GM18511 (cell line): ENCODE data around the gene MMP25.
A peak's percentile ranks its signal among the peaks of the same experiment; 100 is the strongest.
"Not testable (repeated sequence)": the region's sequence is repeated elsewhere in the genome, so short reads cannot be mapped to it uniquely, and the experiment has no call there.

ENCODE experiments used
- ATAC-seq: cut with Tn5 transposase; IDR thresholded peaks from one replicate; pipeline ENCODE4 v1.9.1; 2021; ENCODE audit warnings: mild to moderate bottlenecking, moderate library complexity; ENCODE audit not compliant: unreplicated experiment

The MMP25 gene

DNA sequence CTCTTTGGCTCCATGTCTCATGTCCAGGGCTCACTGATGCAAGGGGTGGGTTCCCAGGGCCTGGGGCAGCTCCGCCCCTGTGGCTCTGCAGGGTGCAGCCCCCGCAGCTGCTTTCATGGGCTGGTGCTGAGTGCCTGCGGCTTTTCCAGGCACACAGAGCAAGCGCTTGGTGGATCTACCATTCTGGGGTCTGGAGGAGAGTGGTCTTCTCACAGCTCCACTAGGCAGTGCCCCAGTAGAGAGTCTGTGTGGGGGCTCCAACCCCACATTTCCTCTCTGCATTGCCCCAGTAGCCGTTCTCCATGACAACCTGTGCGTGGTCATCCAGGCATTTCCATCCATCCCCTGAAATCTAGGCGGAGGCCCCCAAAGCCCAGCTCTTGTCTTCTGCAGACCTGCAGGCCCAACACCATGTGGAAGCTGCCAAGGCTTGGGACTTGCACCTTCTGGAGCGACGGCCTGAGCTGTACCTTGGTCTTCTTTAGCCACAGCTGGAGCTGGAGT, 24.3 kb downstream of the MMP25 start:
- no peak for ATAC-seq

- no peak for ATAC-seq
Observed at GRCh38 chr16:3071655-3072054, 25.3 kb downstream of the MMP25 start.

DNA sequence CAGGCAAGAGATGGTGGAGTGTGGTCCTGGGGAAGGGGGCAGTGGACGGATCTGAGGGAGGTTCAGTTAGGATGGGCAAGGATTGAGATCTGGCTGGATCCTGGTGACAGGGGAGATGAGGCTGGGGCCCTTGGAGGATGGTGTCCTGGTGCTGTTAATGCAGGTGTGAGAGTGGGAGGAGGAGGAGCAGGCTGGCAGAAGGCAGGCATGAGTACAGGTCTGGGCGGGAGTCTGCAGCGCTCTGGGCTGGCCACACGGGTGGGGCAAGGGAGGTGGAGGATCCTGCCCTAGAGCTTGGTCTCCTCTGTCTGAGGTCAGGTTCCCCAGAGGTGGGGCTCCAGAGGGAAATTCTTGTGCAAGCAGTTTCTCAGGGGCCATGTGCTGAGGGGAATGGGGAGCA, 25.8 kb downstream of the MMP25 start:
- not testable (repeated sequence) for ATAC-seq

- ATAC-seq, result not testable (repeated sequence)
Observed at GRCh38 chr16:3072576-3073263, 26.4 kb downstream of the MMP25 start.

GRCh38 chr16:3073448-3073847, 27.1 kb downstream of the MMP25 start:
- ATAC-seq, result no peak

DNA sequence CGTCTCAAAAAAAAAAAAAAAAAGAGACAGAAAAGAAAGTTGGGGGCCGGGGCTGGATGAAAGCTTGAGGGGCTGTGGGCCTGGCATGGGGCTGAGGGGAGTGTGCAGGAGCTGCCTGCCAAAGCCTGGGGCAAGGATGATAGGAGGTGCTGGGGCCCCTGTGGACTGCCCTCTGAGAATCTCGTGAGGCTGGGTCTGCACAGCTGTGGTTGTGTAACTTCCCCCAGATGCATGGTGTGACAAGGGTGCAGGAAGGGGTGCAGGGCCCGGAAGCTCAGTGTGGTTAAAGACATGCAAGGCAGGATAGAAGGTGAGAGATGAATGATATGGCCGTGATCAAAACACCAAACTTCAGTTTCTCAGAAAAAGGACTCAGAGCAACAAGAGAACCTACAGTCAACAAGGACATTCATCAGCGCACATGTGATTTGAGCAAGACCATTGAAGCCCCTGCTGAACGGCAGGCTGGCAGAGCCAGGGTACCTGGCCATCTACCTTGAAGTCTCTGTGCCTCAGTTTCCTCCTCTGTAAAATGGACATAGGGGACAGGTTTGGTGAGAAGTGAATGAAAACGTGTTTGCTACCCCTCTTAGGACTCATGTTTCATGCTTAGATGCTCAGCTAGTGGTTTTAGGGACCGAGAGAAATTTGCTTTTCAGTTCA, 28.6 kb downstream of the MMP25 start:
- ATAC-seq, result peak; percentile 85

DNA sequence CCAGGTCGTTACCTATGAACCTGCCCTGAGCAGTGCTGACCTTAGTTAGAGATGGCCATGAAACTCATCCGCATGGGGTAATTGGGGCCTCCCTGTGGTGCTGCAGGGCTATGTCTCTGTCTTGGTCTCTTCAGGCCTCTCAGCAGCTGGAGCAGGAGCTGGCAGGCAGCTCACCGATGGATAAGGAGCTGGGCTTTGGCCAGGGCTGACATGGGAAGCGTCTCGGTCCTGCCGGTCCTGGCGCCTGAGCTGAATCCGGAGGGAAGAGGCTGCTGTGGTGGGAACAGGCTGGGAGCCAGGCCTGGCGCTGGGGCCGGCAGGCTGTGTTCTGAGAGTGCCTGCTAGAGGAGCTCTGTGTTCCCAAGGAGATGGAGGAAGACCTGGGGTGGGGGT, 29.2 kb downstream of the MMP25 start:
- ATAC-seq, result no peak

- not testable (repeated sequence) for ATAC-seq
Observed at GRCh38 chr16:3075946-3076345, 29.6 kb downstream of the MMP25 start.

DNA sequence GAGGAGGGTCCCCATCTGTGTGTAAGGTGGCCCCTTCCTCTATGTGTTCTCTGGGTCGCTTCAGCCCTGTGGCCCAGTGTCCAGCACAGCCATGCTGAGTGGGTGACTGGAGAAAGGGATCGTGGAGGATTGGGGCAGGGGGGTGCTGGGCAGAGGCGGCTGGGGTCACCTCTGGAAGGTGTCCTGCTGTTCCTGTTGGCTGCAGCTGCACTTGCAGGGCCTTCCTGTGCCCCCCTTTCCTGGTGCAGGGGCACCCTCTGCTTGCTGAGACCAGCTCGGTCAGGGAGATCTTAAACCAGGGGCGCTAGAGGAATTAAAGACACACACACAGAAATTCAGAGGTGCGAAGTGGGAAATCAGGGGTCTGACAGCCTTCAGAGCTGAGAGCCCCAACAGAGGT, 30.2 kb downstream of the MMP25 start:
- no peak for ATAC-seq

GRCh38 chr16:3080024-3080423, 33.7 kb downstream of the MMP25 start:
- ATAC-seq, result no peak

DNA sequence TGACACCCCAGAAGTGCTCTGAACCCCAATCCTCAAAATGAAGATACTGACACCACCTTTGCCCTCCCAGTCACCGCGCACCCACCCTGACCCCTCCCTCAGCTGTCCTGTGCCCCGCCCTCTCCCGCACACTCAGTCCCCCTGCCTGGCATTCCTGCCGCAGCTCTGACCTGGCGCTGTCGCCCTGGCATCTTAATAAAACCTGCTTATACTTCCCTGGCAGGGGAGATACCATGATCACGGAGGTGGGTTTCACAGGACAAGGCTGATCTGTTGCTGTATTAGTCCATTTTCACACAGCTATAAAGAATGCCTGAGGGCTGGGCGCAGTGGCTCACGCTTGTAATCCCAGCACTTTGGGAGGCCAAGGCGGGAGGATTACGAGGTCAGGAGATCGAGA, 35.6 kb downstream of the MMP25 start:
- ATAC-seq, result not testable (repeated sequence)

DNA sequence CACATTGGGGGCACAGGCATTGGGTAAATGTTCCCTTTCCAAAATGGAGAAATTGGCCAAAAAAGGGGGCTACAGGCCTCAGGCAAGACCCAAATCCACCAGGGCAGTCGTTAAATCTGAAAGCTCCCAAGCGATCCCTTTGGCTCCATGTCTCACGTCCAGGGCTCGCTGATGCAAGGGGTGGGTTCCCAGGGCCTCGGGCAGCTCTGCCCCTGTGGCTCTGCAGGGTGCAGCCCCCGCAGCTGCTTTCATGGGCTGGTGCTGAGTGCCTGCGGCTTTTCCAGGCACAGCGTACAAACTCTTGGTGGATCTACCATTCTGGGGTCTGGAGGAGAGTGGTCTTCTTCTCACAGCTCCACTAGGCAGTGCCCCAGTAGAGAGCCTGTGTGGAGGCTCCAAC, 37.0 kb downstream of the MMP25 start:
- ATAC-seq, result not testable (repeated sequence)

- no peak for ATAC-seq
Observed at GRCh38 chr16:3084491-3084890, 38.1 kb downstream of the MMP25 start.

DNA sequence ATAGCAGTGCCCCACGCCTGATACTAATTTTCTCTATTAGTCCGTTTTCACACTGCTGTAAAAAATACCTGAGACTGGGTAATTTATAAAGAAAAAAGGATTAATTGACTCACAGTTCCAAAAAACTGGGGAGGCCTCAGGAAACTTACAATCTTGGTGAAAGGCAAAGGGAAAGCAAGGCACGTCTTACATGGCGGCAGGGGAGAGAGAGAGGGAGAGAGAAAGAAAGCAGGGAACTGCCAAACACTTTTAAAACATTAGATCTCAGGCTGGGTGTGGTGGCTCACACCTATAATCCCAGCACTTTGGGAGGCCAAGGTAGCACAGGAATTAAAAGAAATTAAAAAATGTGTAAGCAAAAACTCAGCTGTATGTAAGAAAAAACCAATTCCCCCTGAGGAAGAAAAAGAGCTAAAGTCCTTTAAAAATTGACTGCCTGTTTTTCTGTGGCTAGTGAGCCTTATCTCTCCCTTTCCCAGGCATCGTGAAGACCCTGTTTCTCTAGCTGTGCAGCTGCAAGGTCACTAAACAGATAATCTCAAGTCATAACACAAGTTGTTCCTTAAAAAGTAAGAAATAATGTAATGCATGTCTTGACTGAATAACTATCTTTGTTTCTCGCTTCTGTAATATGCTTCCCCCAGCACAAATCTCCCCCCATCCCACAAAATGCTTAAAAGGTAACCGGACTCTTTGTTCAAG, 38.8 kb downstream of the MMP25 start:
- no peak for ATAC-seq

DNA sequence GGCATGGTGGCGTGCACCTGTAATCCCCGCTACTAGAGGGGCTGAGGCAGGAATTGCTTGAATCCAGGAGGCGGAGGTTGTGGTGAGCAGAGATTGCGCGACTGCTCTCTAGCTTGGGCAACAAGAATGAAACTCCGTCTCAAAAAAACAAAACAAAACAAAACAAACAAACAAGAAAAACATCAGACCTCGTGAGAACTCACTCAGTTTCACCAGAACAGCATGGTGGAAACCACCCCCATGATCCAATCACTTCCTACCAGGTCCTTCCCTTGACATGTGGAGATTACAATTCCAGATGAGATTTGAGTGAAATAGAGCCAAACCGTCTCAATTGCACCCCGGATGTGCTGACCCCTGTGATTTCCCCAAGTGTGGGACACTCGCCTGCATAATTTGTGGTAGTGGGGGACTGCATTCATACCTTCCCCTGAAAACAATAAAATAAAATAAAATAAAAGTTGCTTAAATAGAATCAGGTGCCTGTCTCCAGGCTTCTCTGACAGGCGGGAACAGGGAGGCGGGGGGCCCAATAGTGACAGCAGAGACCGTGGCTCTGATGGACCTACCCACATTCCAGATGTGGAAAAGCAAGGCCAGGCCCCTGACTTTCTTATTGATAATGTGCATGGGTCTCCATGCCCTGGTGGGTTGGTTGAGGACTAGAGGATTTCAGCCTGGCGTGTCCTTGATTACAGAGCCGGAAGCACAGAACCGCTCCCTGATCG, 39.7 kb downstream of the MMP25 start:
- no peak for ATAC-seq

GRCh38 chr16:3086596-3087242, 40.4 kb downstream of the MMP25 start:
- no peak for ATAC-seq

DNA sequence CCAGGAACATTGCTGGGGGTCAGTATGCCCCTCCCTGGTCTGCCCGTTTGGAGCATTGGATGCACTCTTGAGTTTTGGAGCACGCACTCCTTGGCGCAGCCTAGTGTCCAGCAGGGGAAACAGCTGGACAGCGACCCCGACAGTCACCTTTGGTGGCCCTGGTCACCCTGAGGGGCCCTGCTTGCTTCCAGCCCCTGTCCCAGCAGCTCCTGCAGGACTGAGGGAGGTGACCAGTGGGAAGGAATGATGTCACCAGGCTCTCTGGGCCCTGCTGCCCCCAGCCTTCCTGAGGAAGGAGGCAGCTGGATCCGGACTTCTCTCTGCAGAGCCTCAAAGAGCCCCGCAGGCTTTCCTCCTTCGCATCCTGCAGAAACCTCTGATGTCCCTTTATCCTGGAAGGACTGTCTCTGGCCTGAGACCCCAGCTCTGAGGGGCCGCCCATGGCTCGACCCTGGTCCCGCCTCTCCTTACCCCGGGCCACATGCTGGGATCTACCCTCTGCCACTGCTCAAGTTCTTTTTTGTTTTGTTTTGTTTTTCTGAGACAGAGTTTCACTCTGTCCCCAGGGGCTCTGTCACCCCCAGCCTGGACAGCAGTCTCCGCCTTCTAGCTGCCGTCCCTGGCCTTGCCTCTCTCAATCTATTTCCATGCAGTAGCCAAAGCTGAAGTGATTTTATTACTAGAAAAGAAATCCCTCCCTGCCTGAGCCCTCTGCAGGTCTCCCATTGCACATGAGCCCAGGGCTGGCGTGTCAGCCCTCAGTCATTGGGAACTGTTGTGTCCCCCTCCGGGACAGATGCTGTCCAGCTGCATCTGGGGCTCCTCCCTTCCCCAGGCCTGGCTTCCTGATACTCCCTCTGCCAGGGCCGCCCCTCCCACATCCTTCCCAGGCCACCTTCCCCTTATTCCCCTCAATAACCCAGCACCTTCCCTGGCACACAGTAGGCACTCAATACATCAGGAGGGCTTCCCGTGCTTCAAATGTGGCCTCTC, 41.2 kb downstream of the MMP25 start:
- no peak for ATAC-seq

GRCh38 chr16:3088450-3088849, 42.1 kb downstream of the MMP25 start:
- ATAC-seq, result no peak

DNA sequence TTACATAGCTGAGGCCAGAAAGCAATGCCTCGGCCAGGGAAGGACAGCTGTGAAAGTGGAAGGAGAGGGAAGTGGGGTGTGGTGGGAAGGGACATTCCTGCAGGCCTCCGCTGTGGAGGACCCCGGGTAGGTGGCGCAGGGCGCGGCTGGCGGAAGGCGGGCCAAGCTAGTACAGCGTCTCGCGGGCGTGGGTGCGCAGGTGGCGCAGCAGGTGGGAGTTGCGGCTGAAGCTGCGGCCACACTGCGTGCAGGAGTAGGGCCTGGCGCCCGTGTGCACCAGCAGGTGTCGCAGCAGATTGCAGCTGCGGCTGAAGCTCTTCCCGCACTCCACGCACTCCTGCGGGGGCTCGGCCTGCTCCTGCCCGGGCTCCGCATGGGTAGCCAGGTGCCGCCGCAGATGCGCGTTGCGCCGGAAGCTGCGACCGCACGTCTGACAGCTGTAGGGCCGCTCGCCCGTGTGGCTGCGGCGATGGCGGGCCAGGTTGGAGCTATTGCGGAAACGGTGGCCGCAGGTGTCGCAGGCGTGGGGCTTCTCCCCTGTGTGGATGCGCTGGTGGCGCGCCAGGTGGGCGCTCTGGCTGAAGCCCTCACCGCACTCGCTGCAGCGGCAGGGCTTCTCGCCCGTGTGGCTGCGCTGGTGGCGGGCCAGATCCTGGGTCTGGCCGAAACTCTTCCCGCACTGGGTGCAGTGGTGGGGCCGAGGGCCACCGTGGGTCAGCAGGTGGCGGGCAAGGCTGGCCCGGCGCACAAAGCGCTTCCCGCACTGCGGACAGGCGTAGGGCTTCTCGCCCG, 42.8 kb downstream of the MMP25 start:
- ATAC-seq, result no peak
